HCT116 (cell line): ENCODE data around the gene AFF1. TPM values are rescaled to one million over a fixed set of nuclear protein-coding genes. Genes with fewer than 3 reads are reported as not detected.

Source experiments
- ATAC-seq: fragments of 200-7000 bp; cut with Tn5 transposase; 2 replicates; pipeline ENCODE4 v1.9.1; 2020; ENCODE audit warnings: mild to moderate bottlenecking, moderate library complexity
- BruUV-seq: library from RNA; stranded (reverse); fragments of 400-500 nt; replicated peaks from 2 replicates; lab custom pipeline; 2021; lab: Mats Ljungman, UMichigan
- CTCF ChIA-PET: fragments of 300-600 bp; sonication (Branson Sonifier 250); formaldehyde crosslinking; loops from one replicate; lab custom pipeline; 2021; ENCODE audit warnings: antibody characterized with exemption; lab: Charles Lee
- POLR2A ChIA-PET: fragments of 300-600, 350-600 bp; sonication (Branson Sonifier 250); formaldehyde crosslinking; loops from one replicate; lab custom pipeline; 2021; ENCODE audit warnings: antibody characterized with exemption; lab: Charles Lee
- RAD21 ChIA-PET, 2 experiments: fragments of 300-600 bp; sonication (Branson Sonifier 250); formaldehyde crosslinking; loops; one replicate each; lab custom pipeline; 2023; ENCODE audit warnings: low total read pairs in 2 of 2; ENCODE audit not compliant: uncharacterized antibody in 2 of 2, unreplicated experiment in 2 of 2, low non-redundant PET in 1 of 2; lab: Charles Lee
- DNase-seq: peaks from one replicate; pipeline ENCODE4 v3.0.0-alpha.2; 2010; ENCODE audit warnings: low read depth, low spot score
- H2AFZ ChIP-seq: fragments of 200-600 bp; shearing (Covaris generic), sonication (generic); 2 replicates; pipeline ENCODE4 v1.6.1; 2017; ENCODE audit warnings: low read depth, mixed run types, mixed read lengths, antibody characterized with exemption, low read length; ENCODE audit not compliant: poor library complexity, severe bottlenecking
- H3K27ac ChIP-seq: 2 replicates; pipeline ENCODE4 v1.5.1; 2012; ENCODE audit warnings: low read depth, low read length
- H3K27me3 ChIP-seq: fragments of 200-600 bp; sonication (generic); 2 replicates; pipeline ENCODE4 v1.6.1; 2016; ENCODE audit warnings: mixed run types, low read length, mixed read lengths; ENCODE audit not compliant: insufficient read depth
- H3K36me3 ChIP-seq, 2 experiments: fragments of 200-500 bp in 1 of 2; fragments of 200-600 bp in 1 of 2; sonication (Bioruptor generic) in 1 of 2; sonication (generic) in 1 of 2; 2 replicates each; pipeline versions ENCODE4 v1.5.1 to v1.6.1; 2014 to 2016; ENCODE audit warnings: low read length in 2 of 2, inconsistent platforms in 1 of 2, mixed read lengths in 1 of 2, mixed run types in 1 of 2; ENCODE audit not compliant: insufficient read depth in 2 of 2, control insufficient read depth in 1 of 2
- H3K4me1 ChIP-seq, 2 experiments: fragments of 200-600 bp in 1 of 2; sonication (generic) in 1 of 2; 2 replicates each; pipeline versions ENCODE4 v1.5.1 to v1.6.1; 2012 to 2017; ENCODE audit warnings: low read length in 2 of 2, inconsistent platforms in 1 of 2, mild to moderate bottlenecking in 1 of 2, mixed read lengths in 1 of 2, mixed run types in 1 of 2, moderate library complexity in 1 of 2; ENCODE audit not compliant: insufficient read depth in 2 of 2, control insufficient read depth in 1 of 2
- H3K4me2 ChIP-seq: fragments of 200-600 bp; sonication (generic); 2 replicates; pipeline ENCODE4 v1.6.1; 2017; ENCODE audit warnings: mixed run types, low read length, mixed read lengths
- H3K4me3 ChIP-seq, 2 experiments: fragments of 200-600 bp in 1 of 2; sonication (generic) in 1 of 2; replicated peaks in 1 of 2; 2 replicates each; pipeline ENCODE4 v1.5.1; 2011 to 2016; ENCODE audit warnings: low read length in 2 of 2, control low read depth in 1 of 2, low read depth in 1 of 2, mild to moderate bottlenecking in 1 of 2, mixed read lengths in 1 of 2, mixed run types in 1 of 2
- H3K79me2 ChIP-seq: fragments of 200-600 bp; sonication (generic); 2 replicates; pipeline ENCODE4 v1.6.1; 2017; ENCODE audit warnings: mild to moderate bottlenecking, mixed run types, low read length, moderate library complexity, mixed read lengths; ENCODE audit not compliant: insufficient read depth
- H3K9ac ChIP-seq: fragments of 200-600 bp; sonication (generic); 2 replicates; pipeline ENCODE4 v1.6.1; 2016; ENCODE audit warnings: low read length, mixed read lengths
- H3K9me2 ChIP-seq: fragments of 200-600 bp; sonication (generic), shearing (Covaris generic); 2 replicates; pipeline ENCODE4 v1.6.1; 2017; ENCODE audit warnings: mixed run types, mild to moderate bottlenecking, moderate library complexity; ENCODE audit not compliant: insufficient read depth
- H3K9me3 ChIP-seq, 2 experiments: fragments of 200-500 bp in 1 of 2; fragments of 200-600 bp in 1 of 2; sonication (Bioruptor generic) in 1 of 2; sonication (generic) in 1 of 2; 2 replicates each; pipeline ENCODE4 v1.6.1; 2014 to 2017; ENCODE audit warnings: low read length in 2 of 2, mixed read lengths in 2 of 2, inconsistent platforms in 1 of 2, low read depth in 1 of 2, mild to moderate bottlenecking in 1 of 2, mixed run types in 1 of 2, moderate library complexity in 1 of 2; ENCODE audit not compliant: control insufficient read depth in 1 of 2, insufficient read depth in 1 of 2
- H4K20me1 ChIP-seq: fragments of 200-600 bp; sonication (generic), shearing (Covaris generic); 2 replicates; pipeline ENCODE4 v1.6.1; 2017; ENCODE audit warnings: mixed run types, mild to moderate bottlenecking, moderate library complexity; ENCODE audit not compliant: insufficient read depth
- CEBPB ChIP-seq: IDR thresholded peaks from 2 replicates; pipeline ENCODE4 v1.6.1; 2012; ENCODE audit warnings: low read depth
- EGR1 ChIP-seq: IDR thresholded peaks from 2 replicates; pipeline ENCODE4 v1.6.1; 2012; ENCODE audit warnings: low read depth
- ELF1 ChIP-seq: IDR thresholded peaks from 2 replicates; pipeline ENCODE4 v1.6.1; 2012; ENCODE audit warnings: low read depth, borderline replicate concordance
- TCF7L2 ChIP-seq: IDR thresholded peaks from 2 replicates; pipeline ENCODE4 v1.7.0; 2011; ENCODE audit warnings: borderline replicate concordance, inconsistent platforms; ENCODE audit not compliant: insufficient read depth, insufficient read length; ENCODE audit errors: extremely low read depth
- ZFX ChIP-seq: fragments of 450-650 bp; IDR thresholded peaks from 2 replicates; pipeline ENCODE4 v1.6.1; 2017
- intact Hi-C: fragments of 100-400 bp; cut with micrococcal nuclease; formaldehyde crosslinking; loops from 2 replicates; pipeline ENCODE4 v1.10.0; 2022
- total RNA-seq: library from RNA; stranded (reverse); gene quantifications from one replicate; pipeline ENCODE4 v1.2.1, GENCODE V29; 2021; ENCODE audit not compliant: unreplicated experiment

Gene AFF1
- total RNA-seq, 1 experiment from 2014 or later: 43.1 TPM

DNA sequence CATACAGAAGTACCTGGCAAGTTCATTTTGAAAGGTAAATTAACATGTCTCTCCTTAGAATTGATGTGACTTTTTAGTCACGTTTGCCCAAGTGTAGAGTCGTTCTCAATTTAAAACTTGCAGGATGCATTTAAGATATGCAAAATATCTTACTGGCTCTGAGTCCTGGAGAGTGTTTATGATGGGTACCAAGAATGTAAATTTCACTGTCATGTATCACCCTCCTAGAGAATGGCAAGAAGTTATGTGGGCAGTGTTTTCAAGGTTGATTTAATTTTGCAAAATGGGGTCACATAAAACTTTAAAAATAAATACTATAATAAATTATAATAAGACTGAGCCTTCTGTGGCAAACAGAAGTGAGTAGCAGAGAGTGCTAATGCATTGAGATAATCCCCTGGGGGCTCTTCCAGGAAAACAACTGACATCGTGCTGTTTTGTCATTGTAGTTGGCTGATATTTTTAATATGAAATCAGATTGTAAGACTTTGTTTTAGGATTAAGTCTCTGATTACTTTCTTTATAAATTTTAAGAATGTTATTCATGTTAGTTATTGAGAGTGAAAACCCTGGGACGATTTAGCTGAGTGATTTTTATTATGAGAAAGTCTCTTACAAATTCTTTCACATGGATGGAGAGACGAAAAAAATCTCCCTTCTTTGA lies 103.0 kb downstream of the AFF1 start:
- Histone ChIP-seq H2AFZ (no peak overlapping the region), H3K4me3 (no peak overlapping the region), H3K27me3 (no peaks in the 10 kb centered on the region), H3K79me2 (peaks cover 51% of the 10 kb centered on the region), H3K4me1 (peaks cover 2 to 21% of the 10 kb centered on the region in 2 experiments; a peak in 2 of 4 replicates), H3K9me3 (no peaks in the 10 kb centered on the region), H3K9ac (no peak overlapping the region), H3K4me2 (no peak overlapping the region), H4K20me1 (no peaks in the 10 kb centered on the region; the same call in 1 of the 2 replicates), H3K9me2 (no peaks in the 10 kb centered on the region), H3K36me3 (no peaks in the 10 kb centered on the region), H3K27ac (no peak overlapping the region)
- POLR2A ChIA-PET: no interaction called here
- RAD21 ChIA-PET: no interaction called here
- TF ChIP-seq ELF1 (no peak), TCF7L2 (no peak), ZFX (no peak)
- ATAC-seq (no peak), DNase-seq (no peak)
- CTCF ChIA-PET: no interaction called here
- intact Hi-C loops: no loop called here
- no TSS peak for BruUV-seq

DNA sequence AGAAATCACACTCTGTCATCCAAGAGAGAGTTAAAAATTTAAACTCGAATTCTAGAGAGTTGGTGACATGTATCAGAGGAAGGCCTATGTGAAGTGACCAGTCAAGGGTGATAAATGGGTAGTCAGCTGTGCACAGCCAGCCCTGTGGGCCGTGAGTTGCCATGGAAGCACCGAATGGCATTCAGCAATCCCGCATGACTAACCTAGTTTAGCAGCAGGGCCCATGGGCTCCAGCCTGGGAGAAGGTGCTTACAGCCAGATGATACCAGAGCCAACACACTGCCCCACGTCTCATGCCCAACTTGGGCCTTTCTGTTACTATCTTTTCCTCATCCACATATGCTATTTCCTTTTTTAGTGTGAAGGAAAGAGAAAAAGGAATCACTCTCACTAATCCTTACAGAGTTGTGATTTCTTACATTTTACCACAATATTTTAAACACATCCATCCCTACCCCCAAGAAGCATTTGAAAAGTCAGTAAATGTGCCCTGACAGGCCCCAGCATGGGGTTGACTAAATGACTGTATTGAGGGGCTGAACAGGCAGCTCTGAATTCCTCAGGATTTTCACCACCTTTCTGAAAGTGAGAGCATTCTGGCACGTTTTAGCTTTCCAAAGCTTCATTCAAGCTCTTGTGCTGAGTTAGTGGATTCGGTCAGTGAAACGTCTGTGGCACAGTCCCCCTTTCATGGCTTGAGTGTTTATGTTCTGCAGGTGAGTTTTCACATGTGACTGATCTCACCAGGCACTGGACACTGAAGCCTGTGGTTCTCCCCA lies 104.2 kb downstream of the AFF1 start:
- no peak overlapping the region for H3K9ac ChIP-seq
- peak overlapping the region; percentile 15 for H3K4me2 ChIP-seq
- no TSS peak for BruUV-seq
- intact Hi-C loops: no loop called here
- H3K4me3 ChIP-seq: no peak overlapping the region
- ATAC-seq (peak; percentile 73), DNase-seq (no peak)
- no peaks in the 10 kb centered on the region for H3K27me3 ChIP-seq
- ChIA-PET POLR2A (no interaction called here), CTCF (no interaction called here)
- H3K4me1 ChIP-seq: peaks cover 2 to 21% of the 10 kb centered on the region in 2 experiments; a peak in 2 of 4 replicates
- H2AFZ ChIP-seq: no peak overlapping the region
- no peak overlapping the region for H3K27ac ChIP-seq
- H3K79me2 ChIP-seq: peaks cover 44% of the 10 kb centered on the region
- H4K20me1 ChIP-seq: no peaks in the 10 kb centered on the region; the same call in none of the 2 replicates
- TF ChIP-seq ZFX (no peak), EGR1 (no peak), CEBPB (no peak)
- TF ChIP-seq, all 23 proteins: peak for 0
- H3K9me2 ChIP-seq: no peaks in the 10 kb centered on the region
- RAD21 ChIA-PET: no interaction called here
- H3K9me3 ChIP-seq: no peaks in the 10 kb centered on the region
- no peaks in the 10 kb centered on the region for H3K36me3 ChIP-seq
